Coronary artery (tissue), 2 donors: Measurements from ENCODE around the gene NRM.

Experiments used
- DNase-seq: peaks from one replicate; pipeline ENCODE4 v3.0.0-alpha.2; 2017; ENCODE audit warnings: low spot score
- H3K27ac ChIP-seq, 2 donors: fragments of 200-600 bp; sonication (generic); one replicate each; pipeline ENCODE4 v1.5.1; 2016 to 2019
- H3K4me3 ChIP-seq: fragments of 200-600 bp; sonication (generic); 2 replicates; pipeline ENCODE4 v1.5.1; 2016; ENCODE audit warnings: mild to moderate bottlenecking, moderate library complexity
- CTCF ChIP-seq: fragments of 200-600 bp; sonication (generic); IDR thresholded peaks from one replicate; pipeline ENCODE4 v1.5.1; 2019; ENCODE audit warnings: antibody characterized with exemption

Gene NRM

GRCh38 chr6:30685157-30686008 is 5.4 kb downstream of the NRM start:
- DNase-seq: no peak

DNA sequence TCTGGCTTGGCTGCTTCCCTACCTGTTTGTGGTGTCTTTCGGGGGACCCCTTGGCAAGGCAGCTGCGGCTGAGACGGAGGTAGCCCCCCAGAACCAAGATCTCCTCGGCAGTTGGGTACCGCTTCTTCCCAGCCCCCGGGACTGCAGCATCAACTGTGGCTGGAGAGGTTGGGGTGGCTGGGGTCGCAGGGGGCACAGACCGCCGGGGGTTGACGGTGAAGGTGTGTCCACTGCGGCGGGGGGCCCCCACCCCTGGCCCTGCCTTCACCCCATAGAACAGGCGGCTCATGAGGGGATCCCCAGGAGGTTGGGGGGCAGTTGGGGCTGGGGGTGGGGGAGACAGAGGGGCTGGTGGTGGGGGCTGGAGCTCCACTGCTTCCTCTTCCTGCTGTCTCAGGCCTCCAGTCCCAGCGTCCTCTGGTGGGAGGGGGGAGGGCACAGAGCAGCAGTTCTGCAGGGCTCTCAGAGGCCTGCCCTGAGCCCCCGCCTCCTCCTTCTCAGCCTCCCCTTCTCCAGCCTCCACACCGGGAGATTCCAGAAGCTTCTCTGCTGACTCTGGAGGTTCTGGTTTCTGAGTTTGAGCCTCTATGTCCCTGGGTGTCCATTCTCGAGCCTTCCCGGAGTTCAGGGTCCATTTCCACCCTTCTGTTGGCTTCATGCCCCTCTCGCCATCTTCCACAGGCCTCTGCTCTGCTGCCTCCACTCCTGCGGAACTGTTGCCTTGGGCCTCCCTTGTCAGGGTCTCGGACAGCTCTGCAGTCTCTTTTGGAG is 6.2 kb downstream of the NRM start:
- Histone ChIP-seq H3K27ac (peak overlapping the region; percentile 95 to 100), H3K4me3 (peak overlapping the region; percentile 91)
- no peak for TF ChIP-seq CTCF
- no peak for DNase-seq

More at GRCh38 chr6:30685157-30686008, 5.4 kb downstream of the NRM start:
- Histone ChIP-seq H3K4me3 (peak overlapping the region; percentile 91), H3K27ac (peak overlapping the region; percentile 95 to 100)
- no peak for TF ChIP-seq CTCF

DNA sequence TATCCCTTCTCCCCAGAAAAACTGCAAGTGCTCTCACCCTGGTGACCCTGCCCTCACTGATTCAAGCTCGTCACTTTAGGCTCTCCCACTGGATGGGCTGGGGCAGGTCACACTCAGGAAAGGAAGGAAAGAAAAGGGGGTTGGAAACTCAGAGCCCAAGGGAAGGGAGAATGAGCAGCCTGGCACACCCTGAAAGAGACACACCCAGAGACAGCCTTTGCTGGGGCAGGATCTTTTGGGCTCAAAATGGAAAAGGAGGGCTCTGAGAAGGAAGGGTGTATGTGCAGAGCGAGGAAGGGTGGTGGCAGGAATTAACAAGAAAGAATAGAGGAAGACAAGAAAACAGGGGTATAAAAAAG is 6.8 kb downstream of the NRM start:
- peak overlapping the region; percentile 95 to 100 for H3K27ac ChIP-seq
- TF ChIP-seq CTCF: no peak
- no peak for DNase-seq
- peak overlapping the region; percentile 91 for H3K4me3 ChIP-seq

GRCh38 chr6:30683183-30683979 is 7.4 kb downstream of the NRM start:
- H3K4me3 ChIP-seq: peak overlapping the region; percentile 91
- DNase-seq: no peak
- H3K27ac ChIP-seq: peak overlapping the region; percentile 95 to 100
- no peak for TF ChIP-seq CTCF

DNA sequence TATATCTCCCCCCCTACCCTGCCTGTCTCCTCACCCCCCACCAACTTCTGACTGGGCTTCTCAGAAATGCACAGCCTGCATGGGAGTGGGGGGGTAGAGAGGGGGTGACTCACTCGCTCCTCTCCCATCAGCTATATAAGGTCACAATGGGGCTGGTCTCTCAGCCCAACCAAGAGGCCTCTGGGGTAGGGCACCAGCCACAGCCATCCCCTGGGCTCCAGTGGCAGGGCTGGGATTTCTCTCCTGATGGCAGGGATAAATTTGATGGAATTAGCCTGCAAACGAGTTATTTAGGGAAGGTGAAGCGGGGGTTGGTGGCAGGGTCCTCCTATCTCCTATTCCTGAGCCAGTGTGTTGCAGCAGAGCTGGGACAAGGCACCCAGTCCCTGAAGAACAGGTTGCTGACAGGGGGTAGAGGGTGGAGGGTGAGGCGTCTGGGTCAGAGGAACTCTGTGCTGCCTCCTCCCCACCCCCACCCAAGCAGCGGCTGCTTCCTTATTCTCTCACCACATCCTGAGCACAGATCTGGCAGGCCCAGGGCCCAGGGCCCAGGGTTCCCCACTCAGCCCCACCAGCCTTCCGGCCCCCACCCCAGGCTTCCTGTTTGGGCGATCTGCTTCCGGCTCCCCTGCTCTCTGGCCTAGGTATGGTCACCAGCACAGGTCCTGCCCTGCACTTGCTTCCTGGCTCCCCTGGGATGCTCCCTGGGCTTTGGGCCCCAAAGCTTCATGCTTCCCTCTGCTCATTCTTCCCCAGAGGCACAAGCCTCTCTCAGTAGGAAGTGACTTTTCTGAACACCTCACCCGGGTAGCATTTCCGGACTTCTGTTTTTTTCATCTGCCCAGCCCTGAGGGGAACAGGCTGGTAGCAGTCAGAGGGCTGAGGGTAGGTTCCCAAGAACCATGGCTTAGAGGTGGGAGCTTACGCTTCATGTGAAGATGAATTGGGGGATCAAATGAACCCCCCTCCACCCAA is 8.4 kb downstream of the NRM start:
- H3K27ac ChIP-seq: peak overlapping the region; percentile 95 to 100
- peak; percentile 93 for DNase-seq
- TF ChIP-seq CTCF: no peak
- H3K4me3 ChIP-seq: peak overlapping the region; percentile 91

- DNase-seq: no peak
- peak overlapping the region; percentile 91 for H3K4me3 ChIP-seq
- H3K27ac ChIP-seq: peak overlapping the region; percentile 95 to 100
- no peak for TF ChIP-seq CTCF
Observed at GRCh38 chr6:30681766-30682142, 9.0 kb downstream of the NRM start.
